H1 (cell line): ENCODE results near the gene KIAA1671. TPM values are rescaled to one million over a fixed set of nuclear protein-coding genes. Genes with fewer than 3 reads are reported as not detected.

Source experiments
- CTCF ChIA-PET: fragments of 300-600 bp; sonication (Branson Sonifier 250); formaldehyde crosslinking; loops from one replicate; lab custom pipeline; 2021; ENCODE audit not compliant: partially characterized antibody; lab: Charles Lee
- POLR2A ChIA-PET: fragments of 300-600 bp; sonication (Branson Sonifier 250); formaldehyde crosslinking; loops from one replicate; lab custom pipeline; 2021; ENCODE audit warnings: inconsistent platforms; ENCODE audit not compliant: partially characterized antibody; lab: Charles Lee
- DNase-seq, 2 experiments: peaks; one replicate each; pipeline versions ENCODE4 v3.0.0 to v3.0.0-alpha.2; 2010 to 2022; ENCODE audit warnings: low spot score in 2 of 2, low read depth in 1 of 2, mixed read lengths in 1 of 2
- FAIRE-seq: peaks from 2 replicates; lab custom pipeline; 2011; peaks lifted over from hg19 to GRCh38; lab: Jason Lieb, UNC
- H2AFZ ChIP-seq: 2 replicates; pipeline ENCODE4 v1.8.1; 2012; ENCODE audit warnings: low read length, inconsistent platforms
- H2AK5ac ChIP-seq: 2 replicates; pipeline ENCODE4 v1.6.1; 2013; ENCODE audit warnings: low read depth, low read length
- H2BK120ac ChIP-seq: replicated peaks from 2 replicates; pipeline ENCODE3; 2013; ENCODE audit warnings: low read depth, low read length, inconsistent platforms
- H2BK12ac ChIP-seq: 2 replicates; pipeline ENCODE4 v1.6.1; 2013; ENCODE audit warnings: low read depth, low read length
- H2BK15ac ChIP-seq: 2 replicates; pipeline ENCODE4 v1.6.1; 2013; ENCODE audit warnings: low read length
- H2BK20ac ChIP-seq: 2 replicates; pipeline ENCODE4 v1.6.1; 2013; ENCODE audit warnings: low read length
- H2BK5ac ChIP-seq: 2 replicates; pipeline ENCODE4 v1.6.1; 2013; ENCODE audit warnings: low read depth, low read length
- H3K14ac ChIP-seq: 2 replicates; pipeline ENCODE4 v1.6.1; 2013; ENCODE audit warnings: inconsistent platforms; ENCODE audit not compliant: insufficient read length
- H3K18ac ChIP-seq: 2 replicates; pipeline ENCODE4 v1.6.1; 2013; ENCODE audit warnings: low read length; ENCODE audit errors: extremely low read depth
- H3K23ac ChIP-seq: 2 replicates; pipeline ENCODE4 v1.6.1; 2013; ENCODE audit warnings: inconsistent platforms; ENCODE audit not compliant: insufficient read length
- H3K23me2 ChIP-seq: 2 replicates; pipeline ENCODE4 v1.6.1; 2013; ENCODE audit warnings: low read depth, low read length
- H3K27ac ChIP-seq: 2 replicates; pipeline ENCODE4 v1.6.1; 2011; ENCODE audit warnings: low read depth, low read length, inconsistent platforms
- H3K27me3 ChIP-seq, 4 experiments: replicated peaks in 1 of 4; 1 replicate in 1 of 4; 2 replicates in 3 of 4; pipeline versions ENCODE4 v1.6.1 to v1.8.1; 2011 to 2013; ENCODE audit warnings: low read length in 3 of 4, mild to moderate bottlenecking in 3 of 4, inconsistent platforms in 2 of 4, mixed read lengths in 2 of 4, moderate library complexity in 1 of 4; ENCODE audit not compliant: control insufficient read depth in 3 of 4, insufficient read depth in 3 of 4; ENCODE audit errors: extremely low read depth in 1 of 4
- H3K36me3 ChIP-seq, 4 experiments: 2 replicates each; pipeline versions ENCODE4 v1.6.1 to v1.8.1; 2011 to 2013; ENCODE audit warnings: mild to moderate bottlenecking in 4 of 4, low read length in 3 of 4, moderate library complexity in 2 of 4, control low read depth in 1 of 4, inconsistent platforms in 1 of 4; ENCODE audit not compliant: insufficient read depth in 4 of 4, control insufficient read depth in 2 of 4
- H3K4ac ChIP-seq: replicated peaks from 2 replicates; pipeline ENCODE3; 2013; ENCODE audit warnings: low read length, low read depth, mixed read lengths, inconsistent platforms; ENCODE audit not compliant: insufficient read length
- H3K4me1 ChIP-seq, 4 experiments: replicated peaks in 1 of 4; 1 replicate in 1 of 4; 2 replicates in 3 of 4; pipeline versions ENCODE4 v1.6.1 to v1.8.1; 2011 to 2013; ENCODE audit warnings: low read length in 3 of 4, inconsistent platforms in 2 of 4, mixed read lengths in 1 of 4; ENCODE audit not compliant: insufficient read depth in 4 of 4, control insufficient read depth in 3 of 4
- H3K4me2 ChIP-seq, 2 experiments: 2 replicates each; pipeline versions ENCODE4 v1.6.1 to v1.8.1; 2011 to 2013; ENCODE audit warnings: low read depth in 2 of 2, low read length in 2 of 2, control low read depth in 1 of 2, inconsistent platforms in 1 of 2, mild to moderate bottlenecking in 1 of 2; ENCODE audit not compliant: insufficient read depth in 1 of 2
- H3K4me3 ChIP-seq, 4 experiments: fragments of 200-600, 300-600 bp in 1 of 4; sonication (generic), shearing (Covaris generic), sonication (Bioruptor Twin) in 1 of 4; 2 replicates each; pipeline versions ENCODE4 v1.5.1 to v1.8.1; 2011 to 2016; ENCODE audit warnings: low read length in 4 of 4, low read depth in 3 of 4, control low read depth in 2 of 4, inconsistent platforms in 2 of 4, mild to moderate bottlenecking in 2 of 4, mixed read lengths in 1 of 4, moderate library complexity in 1 of 4; ENCODE audit not compliant: insufficient read depth in 2 of 4; ENCODE audit errors: extremely low read depth in 1 of 4
- H3K56ac ChIP-seq: replicated peaks from 2 replicates; pipeline ENCODE3; 2013; ENCODE audit warnings: low read depth, mild to moderate bottlenecking, mixed read lengths, low read length, inconsistent platforms; ENCODE audit not compliant: insufficient read length
- H3K79me1 ChIP-seq: 2 replicates; pipeline ENCODE4 v1.6.1; 2013; ENCODE audit warnings: low read depth, low read length, control low read depth
- H3K79me2 ChIP-seq, 2 experiments: 2 replicates each; pipeline versions ENCODE4 v1.6.1 to v1.8.1; 2012 to 2013; ENCODE audit warnings: low read length in 2 of 2, mild to moderate bottlenecking in 2 of 2, inconsistent platforms in 1 of 2; ENCODE audit not compliant: insufficient read depth in 2 of 2, control insufficient read depth in 1 of 2
- H3K9ac ChIP-seq, 4 experiments: replicated peaks in 1 of 4; 1 replicate in 1 of 4; 2 replicates in 3 of 4; pipeline versions ENCODE4 v1.6.1 to v1.8.1; 2011 to 2013; ENCODE audit warnings: low read depth in 3 of 4, low read length in 3 of 4, control low read depth in 2 of 4, mild to moderate bottlenecking in 2 of 4, moderate library complexity in 2 of 4, inconsistent platforms in 1 of 4; ENCODE audit errors: extremely low read depth in 1 of 4
- H3K9me3 ChIP-seq, 2 experiments: 2 replicates each; pipeline versions ENCODE4 v1.6.1 to v1.8.1; 2012 to 2013; ENCODE audit warnings: mild to moderate bottlenecking in 2 of 2, moderate library complexity in 2 of 2, control low read depth in 1 of 2, inconsistent platforms in 1 of 2, low read depth in 1 of 2, low read length in 1 of 2, mixed read lengths in 1 of 2; ENCODE audit not compliant: insufficient read depth in 2 of 2
- H4K20me1 ChIP-seq, 2 experiments: replicated peaks in 1 of 2; 2 replicates each; pipeline versions ENCODE3 to v1.8.1; 2011 to 2013; ENCODE audit warnings: inconsistent platforms in 2 of 2, low read length in 2 of 2, mild to moderate bottlenecking in 1 of 2; ENCODE audit not compliant: insufficient read depth in 2 of 2, control insufficient read depth in 1 of 2
- H4K5ac ChIP-seq: 2 replicates; pipeline ENCODE4 v1.6.1; 2013; ENCODE audit warnings: low read length, low read depth, mixed read lengths, inconsistent platforms; ENCODE audit not compliant: insufficient read length
- H4K8ac ChIP-seq: 2 replicates; pipeline ENCODE4 v1.8.0; 2013; ENCODE audit warnings: mild to moderate bottlenecking, moderate library complexity, low read length, inconsistent platforms; ENCODE audit not compliant: insufficient read depth; ENCODE audit errors: extremely low read depth
- H4K91ac ChIP-seq: replicated peaks from 2 replicates; pipeline ENCODE3; 2013; ENCODE audit warnings: low read length, mixed read lengths, inconsistent platforms; ENCODE audit not compliant: insufficient read length
- CEBPB ChIP-seq: IDR thresholded peaks from 2 replicates; pipeline ENCODE4 v1.6.1; 2012; ENCODE audit warnings: low read depth, low read length
- FOSL1 ChIP-seq: IDR thresholded peaks from 2 replicates; pipeline ENCODE4 v1.6.1; 2011; ENCODE audit warnings: mild to moderate bottlenecking, low read depth, low read length, moderate library complexity; ENCODE audit not compliant: insufficient read depth
- SAP30 ChIP-seq: fragments of 300-600 bp; sonication (generic); IDR thresholded peaks from 2 replicates; pipeline ENCODE4 v1.7.1; 2012; ENCODE audit warnings: low read length, moderate library complexity, mild to moderate bottlenecking, inconsistent platforms; ENCODE audit not compliant: insufficient read depth, insufficient replicate concordance
- SIX5 ChIP-seq: IDR thresholded peaks from 2 replicates; pipeline ENCODE4 v1.6.1; 2011; ENCODE audit warnings: mild to moderate bottlenecking, low read depth, low read length
- SUZ12 ChIP-seq: fragments of 200-600 bp; sonication (generic); IDR thresholded peaks from 2 replicates; pipeline ENCODE4 v1.6.1; 2012; ENCODE audit warnings: mild to moderate bottlenecking, inconsistent platforms, low read length, moderate library complexity, mixed read lengths
- WGBS, 2 experiments: shearing (Covaris generic) in 1 of 2; methylation state at CpG; one replicate each; pipeline versions ENCODE4 v1.1.6 to v1.1.7; 2013 to 2015; ENCODE audit warnings: low lambda C conversion rate in 2 of 2, mixed read lengths in 2 of 2, inconsistent platforms in 1 of 2, low coverage in 1 of 2, missing lambda C conversion rate in 1 of 2; ENCODE audit not compliant: insufficient replicate concordance in 2 of 2, insufficient coverage in 1 of 2, insufficient read length in 1 of 2; ENCODE audit errors: extremely low coverage in 1 of 2, missing lambda C conversion rate in 1 of 2; 5-methylcytosine and 5-hydroxymethylcytosine counted together
- polyA plus RNA-seq, 7 experiments: library from polyadenylated mRNA; depleted of rRNA in 3 of 7; stranded (reverse) in 5 of 7; unstranded in 2 of 7; fragments of >200 nt in 5 of 7; fragments of 200-250 nt in 2 of 7; gene quantifications; 1 replicate in 5 of 7; 2 replicates in 1 of 7; 4 replicates in 1 of 7; pipeline versions ENCODE4 v1.2.1 to v1.2.3, GENCODE V29; 2011 to 2013; ENCODE audit warnings: missing spikeins in 2 of 7, mixed read lengths in 2 of 7
- total RNA-seq: library from RNA; stranded (reverse); fragmentation: NEBNext Ultra II Directional; extraction: Animal tissue kit (Norgen Biotek cat#: 25700); gene quantifications from 2 replicates; pipeline ENCODE4 v1.2.1, GENCODE V29; 2021

Gene KIAA1671
- total and polyA plus RNA-seq, 2 of the 8 experiments (the other 6 are each of a cell fraction or from before 2014, with no cell fraction given), result 6.4 to 23.9 TPM

GRCh38 chr22:25232301-25232700 lies 279.8 kb downstream of the KIAA1671 start:
- H4K91ac ChIP-seq, result no peak overlapping the region
- no peak overlapping the region for H3K27ac ChIP-seq
- H3K56ac ChIP-seq, result no peak overlapping the region
- no peaks in the 10 kb centered on the region for H3K36me3 ChIP-seq
- no peaks in the 10 kb centered on the region for H3K27me3 ChIP-seq
- FAIRE-seq (no peak), DNase-seq (no peak)
- H4K20me1 ChIP-seq, result peaks cover 0 to 2% of the 10 kb centered on the region in 2 experiments
- H3K9me3 ChIP-seq, result no peaks in the 10 kb centered on the region
- no peak overlapping the region for H3K4me3 ChIP-seq
- no peaks in the 10 kb centered on the region for H3K79me2 ChIP-seq
- WGBS, 2 experiments, result 84% methylated on average over 5 of the region's 5 CpGs; no CpG with 5 or more reads in 1 of the 2 experiments
- H2BK12ac ChIP-seq, result no peak overlapping the region
- no peak overlapping the region for H3K9ac ChIP-seq
- ChIA-PET CTCF (interaction anchor here (0.7 to 3.1 kb wide), 6 partner anchors 9 to 151 kb away, joined by 3 to 14 read pairs (median 4); no protein-coding TSS in a partner anchor), POLR2A (interaction anchor here (0.6 kb wide), 1 partner anchor 311 kb away, joined by 3 read pairs; no protein-coding TSS in a partner anchor)
- H4K5ac ChIP-seq, result no peak overlapping the region
- H3K18ac ChIP-seq, result no peak overlapping the region
- H3K79me1 ChIP-seq, result no peaks in the 10 kb centered on the region
- TF ChIP-seq SIX5, result no peak
- TF ChIP-seq SUZ12, result no peak
- no peak for TF ChIP-seq SAP30
- no peak for TF ChIP-seq FOSL1
- peak; percentile 59; the same call in 1 of the 2 replicates for TF ChIP-seq CEBPB
- H2AFZ ChIP-seq, result peak overlapping the region; percentile 50; the same call in 1 of the 2 replicates
- H4K8ac ChIP-seq, result no peak overlapping the region
- no peak overlapping the region for H3K4ac ChIP-seq
- no peak overlapping the region for H2AK5ac ChIP-seq
- H2BK15ac ChIP-seq, result no peak overlapping the region
- no peaks in the 10 kb centered on the region for H3K23me2 ChIP-seq
- no peaks in the 10 kb centered on the region; a peak in 1 of 7 replicates for H3K4me1 ChIP-seq
- H3K23ac ChIP-seq, result no peak overlapping the region
- H2BK120ac ChIP-seq, result no peak overlapping the region
- H3K4me2 ChIP-seq, result no peak overlapping the region
- no peak overlapping the region for H2BK20ac ChIP-seq
- no peak overlapping the region for H2BK5ac ChIP-seq
- H3K14ac ChIP-seq, result no peak overlapping the region
